K562 (cell line): Measurements from ENCODE around the gene KIF3B. TPM values are rescaled to one million over a fixed set of nuclear protein-coding genes. Genes with fewer than 3 reads are reported as not detected.

ENCODE experiments used
- BHLHE40 ChIP-seq: IDR thresholded peaks from 2 replicates; pipeline ENCODE4 v1.6.1; 2011; ENCODE audit warnings: low read length, improper control_type of control experiment
- CREB3L1 ChIP-seq: fragments of 450-650 bp; IDR thresholded peaks from 2 replicates; pipeline ENCODE4 v1.6.1; 2014; ENCODE audit warnings: low read depth, mild to moderate bottlenecking, moderate library complexity, borderline replicate concordance
- DPF2 ChIP-seq: fragments of 450-650 bp; IDR thresholded peaks from 2 replicates; pipeline ENCODE4 v1.6.1; 2016
- ESRRA ChIP-seq: fragments of 450-650 bp; IDR thresholded peaks from 2 replicates; pipeline ENCODE4 v1.6.1; 2014; ENCODE audit warnings: low read depth, mild to moderate bottlenecking, moderate library complexity, borderline replicate concordance
- HMBOX1 ChIP-seq: sonication (generic); IDR thresholded peaks from 2 replicates; pipeline ENCODE4 v1.6.1; 2016
- MITF ChIP-seq: IDR thresholded peaks from 2 replicates; pipeline ENCODE4 v1.6.1; 2014; ENCODE audit warnings: antibody characterized with exemption
- MNT ChIP-seq, 2 experiments: fragments of 450-650 bp; conservative IDR thresholded peaks; 2 replicates each; pipeline ENCODE4 v1.6.1; 2017; ENCODE audit warnings: mild to moderate bottlenecking in 2 of 2, moderate library complexity in 2 of 2
- NFXL1 ChIP-seq: fragments of 450-650 bp; formaldehyde crosslinking; IDR thresholded peaks from 2 replicates; pipeline ENCODE4 v1.4.0; 2021; ENCODE audit warnings: mild to moderate bottlenecking
- PCBP2 ChIP-seq: fragments of 200-400 bp; formaldehyde crosslinking; IDR thresholded peaks from 2 replicates; pipeline ENCODE4 v1.6.1; 2018; ENCODE audit warnings: low read length, low read depth, mild to moderate bottlenecking, moderate library complexity; ENCODE audit not compliant: poor library complexity, severe bottlenecking
- PKNOX1 ChIP-seq: fragments of 450-650 bp; IDR thresholded peaks from 2 replicates; pipeline ENCODE4 v1.6.1; 2016
- PRMT5 ChIP-seq: sonication (generic); formaldehyde crosslinking; IDR thresholded peaks from 2 replicates; pipeline ENCODE4 v1.5.0; 2020; ENCODE audit warnings: missing genetic modification reagents
- SNRNP70 ChIP-seq: fragments of 200-400 bp; formaldehyde crosslinking; optimal IDR thresholded peaks from 2 replicates; pipeline ENCODE3; 2017; ENCODE audit warnings: low read depth, low read length
- TEAD4 ChIP-seq, 2 experiments: sonication (generic) in 1 of 2; formaldehyde crosslinking in 1 of 2; IDR thresholded peaks; 2 replicates each; pipeline versions ENCODE4 v1.6.1 to v1.8.0; 2012 to 2022; ENCODE audit warnings: borderline replicate concordance in 1 of 2, inconsistent platforms in 1 of 2, low read length in 1 of 2, mild to moderate bottlenecking in 1 of 2, missing genetic modification reagents in 1 of 2
- ZBTB2 ChIP-seq: fragments of 450-650 bp; IDR thresholded peaks from 2 replicates; pipeline ENCODE4 v1.6.1; 2016; ENCODE audit warnings: antibody characterized with exemption
- ZNF239 ChIP-seq: fragments of 250-450 bp; sonication (Bioruptor Pico); IDR thresholded peaks from 2 replicates; pipeline ENCODE4 v1.4.0; 2020; ENCODE audit warnings: mild to moderate bottlenecking
- ZNF512 ChIP-seq: IDR thresholded peaks from 2 replicates; pipeline ENCODE4 v1.6.1; 2016; ENCODE audit warnings: missing genetic modification characterization, missing compliant biosample characterization
- ZNF583 ChIP-seq: fragments of 250-450 bp; sonication (Bioruptor Pico); IDR thresholded peaks from 2 replicates; pipeline ENCODE4 v1.4.0; 2020
- polyA plus RNA-seq, 8 experiments: library from polyadenylated mRNA; depleted of rRNA in 4 of 8; stranded (reverse) in 5 of 8; unstranded in 3 of 8; fragments of >200 nt; fragmentation: Nextera tagmentation in 2 of 8; fragmentation: Illumina TruSeq in 1 of 8; extraction: Ambion mirVana in 2 of 8; extraction: Trizol in 1 of 8; gene quantifications; 2 replicates each; pipeline versions ENCODE4 v1.2.1 to v1.2.3, GENCODE V29; 2011 to 2014; ENCODE audit warnings: inconsistent platforms in 1 of 8, missing spikeins in 1 of 8
- total RNA-seq, 7 experiments: library from RNA; depleted of rRNA in 6 of 7; stranded (reverse); fragments of >200 nt in 6 of 7; fragmentation: Illumina TruSeq in 2 of 7; extraction: Trizol in 2 of 7; gene quantifications; 2 replicates each; pipeline versions ENCODE4 v1.2.1 to v1.2.3, GENCODE V29; 2011 to 2021; ENCODE audit warnings: low replicate concordance in 1 of 7

KIF3B gene
- total and polyA plus RNA-seq, 9 of the 15 experiments (the other 6 are each of a cell fraction or from before 2014, with no cell fraction given) = 2.9 to 12.3 (median 8.6) TPM

GRCh38 chr20:32333988-32334885 lies 56.8 kb downstream of the KIF3B start (continued):
- TF ChIP-seq CREB3L1 = no peak
- TF ChIP-seq NFXL1 (CRISPR knock-in tag) = no peak
- TF ChIP-seq ZNF583 (CRISPR knock-in tag) = no peak
- no peak for TF ChIP-seq ZNF239
- peak; percentile 59; the same call in 1 of the 2 replicates for TF ChIP-seq DPF2
- no peak for TF ChIP-seq ESRRA
- TF ChIP-seq HMBOX1 = peak; percentile 78
- no peak for TF ChIP-seq PCBP2
- TF ChIP-seq PKNOX1 = peak; percentile 64
- peak; percentile 50; the same call in 1 of the 2 replicates for TF ChIP-seq TEAD4 (IDR thresholded peaks at IDR 0.05; ENCODE audit: low read length)
- no peak for TF ChIP-seq TEAD4 (CRISPR knock-in tag; IDR thresholded peaks at IDR 0.05; ENCODE audit: borderline replicate concordance)
- TF ChIP-seq SNRNP70 = no peak
- TF ChIP-seq BHLHE40 = no peak
- peak; percentile 42; the same call in 1 of the 2 replicates for TF ChIP-seq ZBTB2
- TF ChIP-seq MITF = no peak
- no peak for TF ChIP-seq PRMT5 (CRISPR knock-in tag)
- no peak for TF ChIP-seq ZNF512 (tag)
- TF ChIP-seq MNT (conservative IDR thresholded peaks at IDR 0.05) = peak; percentile 16 to 54; a peak in 1 of 4 replicates
